GM19468 (cell line): ENCODE measurements around the gene CA9.
"Not testable (repeated sequence)": the region's sequence is repeated elsewhere in the genome, so short reads cannot be mapped to it uniquely, and the experiment has no call there.

Experiments used
- ATAC-seq: cut with Tn5 transposase; IDR thresholded peaks from one replicate; pipeline ENCODE4 v1.9.1; 2021; ENCODE audit warnings: mild to moderate bottlenecking, moderate library complexity, moderate number of reproducible peaks; ENCODE audit not compliant: unreplicated experiment; ENCODE audit errors: extremely low read depth

CA9 gene

GRCh38 chr9:35673132-35674024 lies at the start of gene CA9:
Gene CA9 (plus strand): TSS chr9:35673928. CDS start chr9:35673960, 32 bp downstream.
- ATAC-seq = no peak

GRCh38 chr9:35627575-35627974 lies 46.2 kb upstream of the CA9 start:
- ATAC-seq = no peak

- no peak for ATAC-seq
Measured at GRCh38 chr9:35628389-35628991, 45.2 kb upstream of the CA9 start.

GRCh38 chr9:35629597-35629996 lies 44.1 kb upstream of the CA9 start:
- no peak for ATAC-seq

GRCh38 chr9:35635730-35636129 lies 38.0 kb upstream of the CA9 start:
- no peak for ATAC-seq

- ATAC-seq = no peak
Measured at GRCh38 chr9:35636135-35636876, 37.4 kb upstream of the CA9 start.

- ATAC-seq = not testable (repeated sequence)
Measured at GRCh38 chr9:35636877-35637246, 36.9 kb upstream of the CA9 start.

- ATAC-seq = not testable (repeated sequence)
Measured at GRCh38 chr9:35637427-35637955, 36.2 kb upstream of the CA9 start.

GRCh38 chr9:35638751-35639150 lies 35.0 kb upstream of the CA9 start:
- not testable (repeated sequence) for ATAC-seq

- ATAC-seq = not testable (repeated sequence)
Measured at GRCh38 chr9:35639225-35639624, 34.5 kb upstream of the CA9 start.

GRCh38 chr9:35639631-35640030 lies 34.1 kb upstream of the CA9 start:
- ATAC-seq = no peak

- ATAC-seq = not testable (repeated sequence)
Measured at GRCh38 chr9:35640431-35640830, 33.3 kb upstream of the CA9 start.

GRCh38 chr9:35641478-35641877 lies 32.2 kb upstream of the CA9 start:
- not testable (repeated sequence) for ATAC-seq

- ATAC-seq = no peak
Measured at GRCh38 chr9:35643046-35643445, 30.7 kb upstream of the CA9 start.

- ATAC-seq = not testable (repeated sequence)
Measured at GRCh38 chr9:35645736-35646135, 28.0 kb upstream of the CA9 start.

- no peak for ATAC-seq
Measured at GRCh38 chr9:35646153-35646532, 27.6 kb upstream of the CA9 start.

- peak; percentile 88 for ATAC-seq
Measured at GRCh38 chr9:35646533-35647265, 27.0 kb upstream of the CA9 start.

GRCh38 chr9:35649431-35650340 lies 24.0 kb upstream of the CA9 start:
- ATAC-seq = no peak
